Activated CD4-positive, alpha-beta T cell treated with anti-CD3 and anti-CD28 coated beads, Interleukin-2, amount 50 U/mL, for 24 hours (primary cell): ENCODE results near the gene CEP57.

Experiments used
- DNase-seq, 2 donors: peaks; one replicate each; pipeline ENCODE4 v3.0.0-alpha.2; 2020; ENCODE audit warnings: low read depth in 1 of 2, low spot score in 1 of 2

Gene CEP57

GRCh38 chr11:95790123-95790932, at the start of gene CEP57:
TSS of gene CEP57 (plus strand) at chr11:95790498. CDS start at chr11:95790699, 201 bp downstream.
- DNase-seq, result peak; percentile 85 to 97

GRCh38 chr11:95750101-95750500, 40.2 kb upstream of the CEP57 start:
- DNase-seq, result no peak

- no peak for DNase-seq
Measured at GRCh38 chr11:95751515-95751914, 38.8 kb upstream of the CEP57 start.

- DNase-seq, result no peak
Measured at GRCh38 chr11:95760941-95761340, 29.4 kb upstream of the CEP57 start.

- no peak for DNase-seq
Measured at GRCh38 chr11:95762534-95762933, 27.8 kb upstream of the CEP57 start.

GRCh38 chr11:95764267-95764898, 25.9 kb upstream of the CEP57 start:
- peak in 1 of 2 donors; percentile 14 for DNase-seq

- no peak for DNase-seq
Measured at GRCh38 chr11:95766701-95767100, 23.6 kb upstream of the CEP57 start.

GRCh38 chr11:95767498-95767897, 22.8 kb upstream of the CEP57 start:
- DNase-seq, result no peak

- no peak for DNase-seq
Measured at GRCh38 chr11:95768521-95768920, 21.8 kb upstream of the CEP57 start.

- no peak for DNase-seq
Measured at GRCh38 chr11:95776859-95777258, 13.4 kb upstream of the CEP57 start.

GRCh38 chr11:95778699-95779098, 11.6 kb upstream of the CEP57 start:
- no peak for DNase-seq

- no peak for DNase-seq
Measured at GRCh38 chr11:95780544-95780943, 9.8 kb upstream of the CEP57 start.

- peak; percentile 9 to 19 for DNase-seq
Measured at GRCh38 chr11:95788921-95789505, 1.3 kb upstream of the CEP57 start.

GRCh38 chr11:95789506-95790122, 684 bp upstream of the CEP57 start, which contains the start of gene FAM76B:
TSS of gene FAM76B (minus strand) at chr11:95789782. CDS start at chr11:95789478, 304 bp downstream.
- DNase-seq, result peak; percentile 83 to 93

GRCh38 chr11:95790933-95791708, 823 bp downstream of the CEP57 start:
- peak; percentile 30 to 42 for DNase-seq

GRCh38 chr11:95791709-95792033, 1.4 kb downstream of the CEP57 start:
- DNase-seq, result no peak

- DNase-seq, result no peak
Measured at GRCh38 chr11:95792200-95792599, 1.9 kb downstream of the CEP57 start.

GRCh38 chr11:95792700-95793099, 2.4 kb downstream of the CEP57 start:
- no peak for DNase-seq

GRCh38 chr11:95793116-95793515, 2.8 kb downstream of the CEP57 start:
- DNase-seq, result no peak

GRCh38 chr11:95794086-95794485, 3.8 kb downstream of the CEP57 start:
- DNase-seq, result no peak
